Measurements from ENCODE around the gene ITPR3. TPM values are rescaled to one million over a fixed set of nuclear protein-coding genes. Genes with fewer than 3 reads are reported as not detected.

Gene ITPR3
- total RNA-seq, 1 experiment from 2014 or later = 38.9 TPM

DNA sequence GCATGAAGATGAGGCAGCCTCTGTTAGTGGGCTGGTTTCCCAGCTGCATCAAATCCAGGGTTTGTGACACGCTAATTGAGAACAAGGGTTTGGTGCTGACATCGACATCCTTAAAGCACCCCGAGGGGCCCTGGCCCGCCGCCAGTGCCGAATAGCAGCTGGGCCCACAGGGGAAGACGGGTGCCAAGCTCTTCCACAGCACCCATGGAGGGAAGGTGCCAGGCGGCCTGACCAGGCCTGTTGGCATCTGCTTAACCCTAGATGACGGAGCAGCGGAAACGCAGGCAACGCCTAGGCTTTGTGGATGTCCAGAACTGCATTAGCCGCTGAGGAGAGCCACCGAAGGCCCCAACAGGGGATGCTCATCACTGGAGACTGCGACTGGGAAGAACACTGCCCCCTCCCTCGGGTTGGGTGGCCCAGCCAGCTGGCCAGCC is 74.3 kb downstream of the ITPR3 start:
- no peak for DNase-seq (ENCODE audit: extremely low read depth, low read depth)

DNA sequence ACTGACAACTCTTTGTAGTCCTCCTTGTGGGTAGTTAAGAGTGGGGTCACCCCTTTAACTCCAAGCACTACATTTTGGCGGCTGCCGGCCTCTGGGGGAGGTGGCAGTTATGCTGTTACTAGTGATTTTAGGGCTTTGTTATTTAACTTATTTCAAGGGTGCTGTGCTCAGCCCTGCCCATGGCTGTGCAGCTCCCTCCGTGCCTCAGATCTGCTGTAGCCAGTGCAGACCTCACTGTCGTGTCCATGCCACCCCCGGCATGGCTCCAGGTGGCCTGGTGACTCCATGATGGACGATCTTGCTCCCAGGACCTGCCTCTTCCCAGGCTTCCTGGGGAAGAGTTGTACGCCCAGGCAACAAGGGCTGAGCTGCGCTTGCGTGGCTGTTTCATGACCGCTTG is 75.0 kb downstream of the ITPR3 start:
- DNase-seq (ENCODE audit: extremely low read depth, low read depth) = no peak

DNA sequence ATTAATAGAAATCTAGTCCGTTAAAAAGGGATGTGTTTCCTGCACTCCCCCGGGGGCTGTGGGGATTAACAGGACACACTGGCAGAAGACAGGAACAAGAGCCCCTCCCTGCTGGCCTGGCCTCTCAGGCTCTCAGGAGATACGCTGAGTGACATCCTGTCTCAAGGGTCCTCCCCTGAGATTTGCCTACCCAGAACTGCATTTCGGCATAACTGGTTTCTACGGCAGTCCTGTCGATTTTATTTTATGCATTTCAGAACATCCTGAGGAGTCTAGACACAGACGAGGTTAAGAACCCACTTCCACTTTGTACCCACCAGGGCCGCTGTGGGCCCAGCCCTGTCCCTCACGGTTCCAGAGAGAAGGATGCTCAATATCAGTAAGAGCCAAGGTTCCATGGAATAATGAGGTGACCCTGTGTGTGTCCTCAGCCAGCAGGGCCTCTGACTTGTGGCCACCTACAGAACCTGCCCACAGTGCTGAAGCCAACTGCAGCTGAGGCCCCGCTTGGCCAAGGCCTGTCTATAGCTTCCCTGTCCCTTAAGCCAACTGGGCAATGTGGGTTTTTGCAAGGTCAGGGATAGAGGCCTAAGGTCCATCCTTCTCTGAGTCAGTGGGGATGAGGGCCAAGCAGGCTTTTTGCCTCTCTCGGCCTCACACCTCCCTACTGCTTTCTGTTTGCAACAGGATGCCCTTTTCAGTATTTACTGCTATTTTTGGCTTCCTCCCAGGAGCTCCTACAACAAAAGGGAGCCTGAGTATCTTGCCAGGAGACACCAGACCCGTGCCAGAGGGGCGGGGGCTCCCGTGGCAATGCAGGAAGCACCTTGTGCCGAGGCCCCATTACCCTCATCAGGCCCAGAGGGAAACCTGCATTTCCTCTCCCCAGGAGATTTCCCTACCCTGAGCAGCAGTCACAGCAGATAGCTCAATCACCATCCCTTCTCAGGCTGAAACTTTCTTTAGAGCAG is 75.7 kb downstream of the ITPR3 start:
- DNase-seq (ENCODE audit: extremely low read depth, low read depth) = peak; percentile 74

DNA sequence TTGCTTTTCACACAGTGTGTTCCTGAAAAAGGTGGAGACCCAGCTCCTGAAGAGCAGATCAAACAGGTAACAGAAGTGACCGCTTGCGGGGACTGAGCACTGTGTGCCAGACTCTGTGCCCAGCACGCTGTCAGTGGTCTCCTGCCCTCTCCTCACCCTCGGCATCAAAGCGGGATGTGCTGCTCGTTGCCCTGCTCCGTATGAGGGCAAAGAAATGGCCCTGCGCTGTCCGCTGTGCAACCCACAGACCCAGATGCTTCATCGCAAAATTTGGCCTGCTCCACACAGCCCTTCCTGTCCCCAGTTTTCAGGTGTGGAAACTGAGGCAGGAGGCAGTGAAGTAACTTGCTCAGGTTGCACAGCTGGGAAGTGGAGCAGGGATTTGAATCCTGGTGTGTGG is 76.7 kb downstream of the ITPR3 start:
- DNase-seq (ENCODE audit: extremely low read depth, low read depth) = no peak

DNA sequence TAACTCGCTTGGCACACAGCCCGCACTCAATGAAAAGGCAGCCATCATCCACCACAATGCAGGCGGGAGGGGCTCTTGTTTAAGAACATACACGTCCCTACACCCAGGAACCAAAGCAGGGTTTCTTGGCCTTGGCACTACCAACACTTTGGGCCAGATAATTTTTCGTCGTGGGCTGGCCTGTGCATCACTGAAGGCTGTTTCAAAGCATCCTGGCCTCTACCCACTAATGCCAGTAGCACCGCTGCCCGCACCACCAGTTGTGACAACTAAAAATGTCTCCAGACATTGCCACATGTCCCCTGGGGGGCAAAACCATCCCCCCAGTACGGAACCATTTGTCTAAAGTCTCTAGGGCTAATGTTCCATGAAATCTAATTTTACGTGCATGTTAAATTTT is 77.4 kb downstream of the ITPR3 start:
- no peak for DNase-seq (ENCODE audit: extremely low read depth, low read depth)

DNA sequence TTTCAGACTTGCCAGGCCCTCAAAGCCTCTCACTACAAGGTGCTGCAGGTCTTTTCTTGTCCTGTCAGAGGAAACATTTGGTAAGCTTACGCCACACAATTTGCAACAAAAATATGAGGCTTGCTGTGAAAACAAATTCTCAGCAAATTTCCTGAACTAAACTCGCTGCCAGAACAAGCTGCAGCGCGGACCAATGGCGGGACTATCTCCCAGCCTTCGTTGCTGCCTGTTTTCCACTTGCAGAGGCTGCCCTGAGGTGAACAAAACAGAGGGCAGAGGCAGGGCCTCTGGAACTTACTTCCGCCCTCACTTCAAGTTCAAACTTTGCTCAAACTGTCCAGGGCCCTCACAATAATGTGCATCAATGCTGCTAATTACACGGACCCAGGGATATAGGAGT is 78.0 kb downstream of the ITPR3 start:
- no peak for DNase-seq (ENCODE audit: extremely low read depth, low read depth)

DNA sequence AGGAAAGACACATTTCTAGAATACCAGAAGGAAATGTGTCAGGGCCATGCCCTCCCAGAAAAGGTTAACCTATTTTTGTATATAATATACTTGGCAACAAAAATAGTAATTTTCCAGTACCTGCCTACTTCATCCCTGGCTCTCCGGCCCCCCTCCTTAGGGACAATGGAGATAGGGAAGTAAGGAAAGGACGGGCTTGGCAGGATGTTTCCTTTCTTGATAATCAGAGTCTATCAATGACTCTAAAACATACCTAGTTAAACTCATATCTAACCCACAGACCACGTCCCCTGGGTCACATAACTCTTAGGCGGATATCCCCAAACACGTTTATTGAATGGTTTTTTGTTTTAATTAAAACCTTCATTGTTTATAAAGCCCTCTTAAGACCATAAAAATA is 78.6 kb downstream of the ITPR3 start:
- no peak for DNase-seq (ENCODE audit: extremely low read depth, low read depth)

DNA sequence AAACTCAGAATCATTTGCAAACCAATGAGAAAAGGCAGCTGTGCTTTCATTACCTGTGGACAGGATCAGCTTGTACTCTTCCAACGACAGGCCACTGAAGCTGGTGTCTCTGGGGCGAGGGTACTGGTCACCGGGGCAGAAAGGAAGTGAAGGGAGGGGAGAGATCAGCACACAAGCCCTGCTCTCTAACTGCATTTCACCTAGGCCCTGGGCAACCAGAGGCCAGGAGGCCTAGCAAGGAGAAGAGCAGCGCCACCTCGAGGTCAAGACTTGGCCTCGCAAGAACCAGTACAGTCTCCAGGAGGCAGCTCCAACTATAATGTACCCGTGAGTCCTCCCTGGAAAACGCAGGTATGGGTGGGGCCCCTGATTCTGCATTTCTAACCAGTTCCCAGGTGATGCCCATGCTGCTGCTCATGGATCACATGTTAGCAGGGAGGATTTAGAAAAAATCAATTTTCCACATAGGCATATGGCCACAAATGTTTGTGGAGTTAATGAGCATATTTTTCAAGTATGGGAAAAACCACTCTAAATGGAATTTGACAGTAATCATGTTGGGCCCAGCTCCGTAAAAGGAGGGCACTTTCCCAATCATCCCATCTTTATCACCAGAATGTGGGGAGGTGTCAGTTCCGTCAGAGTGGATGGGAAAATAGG is 79.4 kb downstream of the ITPR3 start:
- DNase-seq (ENCODE audit: extremely low read depth, low read depth) = peak; percentile 75

DNA sequence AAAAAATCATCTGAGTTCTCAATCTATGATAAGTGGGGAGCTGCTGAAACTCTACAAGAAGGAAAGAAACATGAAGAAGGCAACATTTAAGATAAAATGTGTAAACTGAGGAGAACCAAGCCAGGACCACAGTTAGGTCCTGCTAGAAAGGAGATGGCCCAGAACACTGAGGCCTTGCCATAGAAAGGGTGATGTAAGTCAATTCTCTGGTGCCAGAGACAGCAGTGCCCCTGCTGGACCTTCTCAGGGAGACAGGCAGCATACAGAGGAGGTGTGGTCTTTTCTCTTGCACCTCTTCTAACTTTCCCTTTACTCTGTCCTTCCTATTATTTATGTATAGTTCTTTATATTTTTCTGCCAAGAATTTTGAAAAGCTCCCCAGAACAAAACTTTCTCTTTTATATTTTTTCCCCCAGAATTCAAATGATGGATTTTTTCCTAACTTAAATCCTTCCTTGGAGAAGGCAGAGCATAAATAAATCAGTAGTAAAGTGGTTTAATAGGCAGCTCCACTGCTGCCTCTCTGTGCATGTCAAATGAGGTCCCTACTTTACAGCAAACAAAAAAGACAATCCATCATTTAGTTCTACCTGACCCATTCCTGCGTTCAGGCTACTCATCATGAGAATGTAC is 81.3 kb downstream of the ITPR3 start:
- peak; percentile 49 for DNase-seq (ENCODE audit: extremely low read depth, low read depth)

DNA sequence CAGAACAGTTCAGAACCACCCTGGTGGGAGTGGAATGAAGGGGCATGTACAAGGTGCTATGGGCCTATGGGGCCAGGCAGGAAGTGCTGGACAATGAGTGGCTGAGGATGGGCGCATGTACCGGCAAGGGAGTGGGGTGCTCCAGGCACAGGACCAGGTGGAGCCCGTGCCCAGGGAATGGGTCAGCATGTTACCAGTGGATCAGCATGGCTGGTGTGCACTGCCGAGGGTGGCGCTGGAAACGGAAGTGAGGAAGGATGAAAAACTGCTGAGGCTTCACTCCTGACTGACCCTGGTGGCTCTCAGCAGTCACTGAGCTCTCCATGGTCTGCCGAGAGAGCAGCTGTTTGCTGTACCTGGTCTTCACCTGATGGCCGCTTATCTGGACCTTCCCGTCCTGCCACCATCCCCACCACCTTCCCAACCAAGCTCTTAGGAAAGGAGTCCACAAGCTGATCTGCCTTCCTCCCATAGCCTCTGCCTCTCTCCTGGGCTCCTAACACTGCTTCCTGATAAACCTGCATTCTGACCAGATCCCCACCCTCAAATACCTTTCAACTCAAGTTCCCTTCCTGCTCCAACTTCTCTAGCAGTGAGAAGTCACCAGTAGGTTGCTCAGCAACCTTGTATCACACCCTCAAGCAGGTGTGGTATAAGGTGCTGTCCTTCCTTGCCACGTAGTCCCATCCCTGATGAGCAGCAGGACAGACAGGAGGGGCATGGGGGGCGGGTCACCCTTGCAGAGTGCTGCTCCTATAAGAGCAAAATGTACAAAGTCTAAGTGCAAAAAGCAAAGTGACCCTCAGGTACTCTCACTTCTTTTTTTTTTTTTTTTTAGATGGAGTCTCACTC is 83.3 kb downstream of the ITPR3 start:
- no peak for DNase-seq (ENCODE audit: extremely low read depth, low read depth)

DNA sequence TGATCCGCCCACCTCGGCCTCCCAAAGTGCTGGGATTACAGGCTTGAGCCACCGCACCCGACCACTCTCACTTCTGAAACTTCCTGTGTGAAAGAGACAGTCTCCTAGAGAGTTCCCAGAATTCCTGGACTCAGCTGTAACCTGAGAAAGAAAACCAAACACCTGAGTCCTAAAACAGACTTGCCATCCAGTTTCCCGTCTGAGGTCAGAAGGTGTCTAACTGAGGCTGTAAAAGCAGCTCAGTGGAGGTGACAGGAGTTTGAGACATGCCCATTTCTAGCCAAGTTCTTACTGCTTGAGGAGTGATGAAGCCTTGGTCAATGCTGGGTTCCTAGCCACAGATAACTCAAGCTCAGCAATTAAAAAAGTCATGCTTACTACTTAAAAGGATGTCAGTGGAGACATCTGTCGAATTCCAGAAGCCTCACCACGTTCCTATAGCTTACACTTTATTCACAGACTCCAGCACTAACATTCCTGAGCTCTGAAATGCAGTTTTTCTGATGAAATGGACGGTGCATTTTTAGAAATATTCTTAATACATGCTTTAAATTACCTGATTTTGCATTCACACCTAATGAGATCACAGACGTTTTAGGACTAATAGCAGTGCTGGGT is 84.3 kb downstream of the ITPR3 start:
- DNase-seq (ENCODE audit: extremely low read depth, low read depth) = no peak

DNA sequence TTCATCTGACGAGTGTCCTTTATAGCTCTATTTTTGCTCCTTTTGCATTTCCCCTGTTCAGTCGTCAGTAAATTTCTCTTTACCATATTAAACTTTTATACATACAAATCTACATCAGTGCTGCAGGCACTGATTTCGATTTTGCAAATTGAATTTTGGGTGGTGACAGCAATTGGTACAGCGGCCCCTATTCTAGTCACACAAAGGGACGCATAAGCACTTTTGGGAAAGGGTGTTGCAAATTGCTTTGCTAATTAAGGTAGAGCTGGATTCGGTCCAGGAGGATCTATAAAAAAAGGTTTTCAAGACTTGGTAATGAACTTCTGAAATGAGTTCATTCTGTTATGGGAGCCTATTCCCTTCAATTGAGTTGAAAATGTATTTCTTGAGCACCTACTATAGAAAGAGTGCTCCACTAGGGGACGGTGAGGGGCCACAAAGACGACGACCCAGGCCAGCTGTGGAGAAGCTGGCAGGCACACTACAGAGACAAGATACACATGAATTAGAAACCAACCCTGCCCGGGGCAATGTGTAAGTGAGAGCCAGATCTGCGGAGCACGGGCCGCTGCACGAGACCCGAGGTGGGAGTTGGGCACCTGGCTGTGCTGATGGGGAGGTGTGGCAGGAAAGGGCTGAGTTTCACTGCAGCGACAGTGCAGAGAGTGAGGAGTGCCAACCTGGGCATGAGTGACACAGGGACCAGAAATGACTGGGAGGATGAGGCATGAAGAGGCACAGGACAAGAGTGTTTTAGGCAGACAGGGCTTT is 85.0 kb downstream of the ITPR3 start:
- no peak for DNase-seq (ENCODE audit: extremely low read depth, low read depth)

DNA sequence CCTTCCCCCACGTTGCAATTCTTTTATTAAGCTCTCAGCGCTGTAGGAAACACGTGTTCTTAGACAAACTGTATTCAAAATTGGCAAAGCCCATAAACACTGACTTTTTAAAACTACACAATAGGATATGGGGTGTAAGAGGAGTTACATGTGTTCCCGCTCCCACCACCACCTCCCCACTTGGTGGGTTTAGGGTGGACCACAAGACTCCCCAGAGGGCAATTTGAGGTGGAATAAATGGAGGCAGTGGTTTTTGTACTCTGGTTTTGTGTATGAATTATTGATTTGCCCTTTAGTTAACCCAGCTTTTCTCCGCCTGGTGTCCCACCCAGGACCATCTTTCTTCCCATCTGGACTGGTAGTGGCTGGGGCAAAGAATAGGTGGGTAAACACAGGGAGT is 86.6 kb downstream of the ITPR3 start:
- no peak for DNase-seq (ENCODE audit: extremely low read depth, low read depth)

DNA sequence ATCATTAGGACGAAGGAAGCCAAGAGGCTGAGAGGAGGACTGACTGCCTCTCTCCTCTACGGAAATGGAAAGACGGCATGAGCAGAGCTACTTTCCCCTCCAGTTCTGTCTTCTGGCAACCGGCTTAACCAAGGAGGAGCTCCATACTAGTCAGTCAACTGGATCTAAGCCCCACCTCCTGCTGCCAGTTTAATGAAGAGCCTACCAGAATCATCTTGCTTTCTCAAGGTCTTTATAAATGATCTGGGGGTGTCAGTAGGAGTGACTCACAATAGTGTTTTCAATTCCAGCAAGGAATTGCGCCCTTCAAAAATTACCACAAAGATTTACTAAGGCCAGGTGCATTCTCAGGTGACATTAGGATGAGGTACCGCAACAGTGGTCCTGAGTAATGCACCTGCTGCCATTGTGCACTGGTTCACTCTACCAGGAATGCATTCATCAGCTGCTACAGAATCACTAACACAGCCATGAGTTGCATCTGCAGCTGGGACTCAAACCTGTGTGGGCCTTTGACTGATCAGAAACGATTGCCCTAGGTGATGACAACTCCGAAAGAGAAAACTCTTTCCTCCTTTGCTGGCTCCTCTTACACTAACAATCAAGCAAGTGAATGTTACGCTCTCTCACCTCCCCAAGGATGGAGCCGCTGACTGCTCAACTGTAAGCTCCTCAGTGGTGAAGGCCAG is 87.5 kb downstream of the ITPR3 start:
- no peak for DNase-seq (ENCODE audit: extremely low read depth, low read depth)

DNA sequence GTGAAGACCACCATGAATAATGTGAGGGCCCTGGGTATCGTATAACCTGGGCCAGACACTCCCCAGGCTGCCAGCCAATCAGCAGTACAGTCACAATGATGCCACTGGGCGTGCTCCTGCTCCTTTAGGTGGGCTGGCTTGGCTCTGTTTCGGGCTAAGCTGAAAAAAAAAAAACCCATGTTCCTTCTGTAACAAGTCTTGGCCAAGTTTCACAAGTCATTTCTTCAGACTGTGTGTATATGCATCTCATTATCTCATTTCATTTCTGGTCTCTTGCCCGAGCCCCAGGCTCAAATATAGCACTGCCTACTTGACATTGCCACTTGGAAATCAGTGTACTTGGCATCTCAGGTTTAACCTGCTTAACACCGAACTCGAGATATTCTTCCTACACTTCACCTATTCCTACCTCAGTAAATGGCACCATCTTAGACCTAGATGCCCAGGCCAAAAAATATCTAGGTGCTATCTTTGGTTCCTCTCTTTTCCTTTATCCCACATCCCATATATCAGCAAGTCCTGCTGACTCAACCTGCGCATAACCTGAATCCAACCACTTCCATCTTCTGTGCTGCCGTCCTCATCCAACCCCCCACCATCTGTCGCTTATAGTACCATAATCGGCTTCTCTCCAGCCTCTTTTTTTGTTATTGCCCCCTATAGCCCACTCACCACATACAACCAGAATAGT is 88.6 kb downstream of the ITPR3 start:
- DNase-seq (ENCODE audit: extremely low read depth, low read depth) = no peak

DNA sequence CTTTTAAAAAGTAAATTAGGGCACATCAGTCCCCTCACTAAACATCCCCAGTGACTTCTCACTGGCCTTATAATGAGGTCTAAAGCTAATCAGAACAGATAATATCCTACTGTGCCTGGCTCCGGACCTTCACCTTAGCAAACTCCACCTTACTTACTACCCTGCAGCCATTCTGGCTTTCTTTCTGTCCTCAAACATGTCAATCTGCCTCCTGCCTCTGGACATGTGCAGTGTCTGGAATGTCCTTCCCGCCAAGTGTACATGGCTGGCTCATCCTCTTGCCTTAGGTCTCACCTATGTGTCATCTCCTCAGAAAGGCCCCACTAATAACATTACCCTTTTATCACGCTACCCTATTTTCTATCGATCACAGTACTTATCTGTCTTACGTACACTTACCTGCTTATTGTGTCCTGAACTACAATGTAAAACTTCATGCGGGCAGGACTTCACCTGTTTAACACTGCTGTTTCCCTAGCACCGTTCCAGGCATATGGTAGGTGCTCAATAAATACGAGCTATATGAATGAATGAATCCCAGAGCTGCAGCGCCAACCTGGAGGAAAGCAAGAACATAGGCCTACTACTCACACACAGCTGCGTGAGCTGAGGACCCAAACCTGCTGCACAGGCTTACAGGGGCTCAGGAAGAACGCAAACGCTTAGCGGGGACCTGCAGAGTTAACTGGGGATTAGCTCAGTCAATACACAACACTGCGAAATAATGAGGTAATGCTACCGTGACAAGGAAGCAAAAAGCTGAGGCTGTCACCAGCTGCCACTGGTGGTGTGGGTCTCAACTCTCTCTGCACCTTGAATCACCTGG is 89.4 kb downstream of the ITPR3 start:
- DNase-seq (ENCODE audit: extremely low read depth, low read depth) = no peak

Measured in NCI-H460 (cell line).